KOPT-K1 (cell line): ENCODE data around the gene ANKS1A.
"Not testable (repeated sequence)": the region's sequence is repeated elsewhere in the genome, so short reads cannot be mapped to it uniquely, and the experiment has no call there.

ENCODE experiments used
- H3K27ac ChIP-seq: fragments of 200-600 bp; sonication (generic); 2 replicates; pipeline ENCODE4 v1.5.1; 2016; ENCODE audit warnings: antibody characterized with exemption, mild to moderate bottlenecking, low read depth, low read length; ENCODE audit not compliant: poor library complexity, severe bottlenecking
- H3K36me3 ChIP-seq: fragments of 200-600 bp; sonication (generic); 2 replicates; pipeline ENCODE4 v1.5.1; 2017; ENCODE audit warnings: antibody characterized with exemption, mild to moderate bottlenecking, low read length, moderate library complexity; ENCODE audit not compliant: insufficient read depth
- H3K9me3 ChIP-seq: fragments of 200-600 bp; sonication (generic); 2 replicates; pipeline ENCODE4 v1.5.1; 2017; ENCODE audit warnings: antibody characterized with exemption, low read length, mild to moderate bottlenecking; ENCODE audit not compliant: insufficient read depth, poor library complexity, severe bottlenecking

Gene ANKS1A

DNA sequence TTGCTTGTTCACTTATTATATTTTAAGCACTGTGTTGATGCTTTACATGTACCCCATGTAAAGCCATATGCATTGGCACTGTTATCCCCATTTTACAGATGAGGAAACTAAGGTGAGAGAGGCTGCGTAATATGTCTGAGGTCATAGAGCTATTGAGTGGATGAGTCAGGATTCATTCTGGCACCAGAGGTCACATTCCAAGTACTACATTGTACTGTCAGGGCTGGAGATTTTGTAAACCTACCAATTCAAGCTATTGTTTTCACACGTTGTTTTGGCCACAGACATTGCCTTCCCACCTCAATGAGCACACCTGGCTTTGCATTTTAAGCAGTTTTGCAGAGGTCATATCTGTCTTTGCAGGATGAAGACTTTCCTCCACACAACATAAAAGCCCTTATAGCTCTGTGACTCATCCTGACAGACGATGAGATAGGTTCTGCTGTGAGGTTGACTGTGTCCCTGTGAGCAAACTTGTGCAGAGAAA is 33.2 kb downstream of the ANKS1A start:
- no peaks in the 10 kb centered on the region for H3K36me3 ChIP-seq
- H3K27ac ChIP-seq = no peak overlapping the region
- no peaks in the 10 kb centered on the region for H3K9me3 ChIP-seq

GRCh38 chr6:34924831-34925625 is 36.0 kb downstream of the ANKS1A start:
- H3K36me3 ChIP-seq = no peaks in the 10 kb centered on the region
- H3K27ac ChIP-seq = no peak overlapping the region
- no peaks in the 10 kb centered on the region for H3K9me3 ChIP-seq

DNA sequence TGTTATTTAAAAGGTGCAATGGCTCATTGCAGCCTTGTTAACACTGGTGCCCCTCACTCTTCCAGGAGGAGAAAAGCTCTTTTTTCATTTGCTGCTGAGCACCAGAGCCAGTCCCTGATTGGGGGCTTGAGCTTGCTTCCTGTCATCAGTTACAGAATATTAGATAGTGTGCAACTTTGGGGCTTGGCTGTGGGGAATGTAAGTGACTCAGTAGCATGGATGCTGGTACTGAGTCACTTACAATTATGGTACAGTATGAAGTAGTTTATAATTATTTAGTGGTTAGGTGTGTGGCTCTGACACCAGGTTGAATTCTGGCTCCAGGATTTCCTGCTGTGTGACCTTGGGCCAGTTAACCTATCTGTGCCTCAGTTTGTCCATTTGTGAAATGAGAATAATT is 37.6 kb downstream of the ANKS1A start:
- Histone ChIP-seq H3K9me3 (no peaks in the 10 kb centered on the region), H3K36me3 (no peaks in the 10 kb centered on the region), H3K27ac (no peak overlapping the region)

DNA sequence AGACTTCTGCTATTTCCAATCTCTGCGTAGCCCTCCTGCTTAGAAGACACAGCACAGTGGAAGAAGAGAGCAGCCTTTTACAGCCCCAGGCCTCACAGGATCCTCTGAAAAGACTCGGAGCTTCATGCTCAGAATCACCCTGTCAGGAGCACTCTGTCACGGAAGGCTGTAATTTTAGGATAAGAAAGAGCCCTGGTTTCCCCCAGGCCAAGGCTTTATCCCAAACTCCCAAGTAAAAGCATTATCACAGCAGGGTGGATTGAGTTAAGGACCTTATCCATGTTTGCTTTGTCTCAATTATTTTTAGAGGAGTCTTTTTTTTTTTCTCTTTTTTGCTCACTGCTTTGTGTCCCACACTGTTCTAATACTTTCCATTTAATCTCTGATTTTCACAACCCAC is 39.2 kb downstream of the ANKS1A start:
- H3K9me3 ChIP-seq = no peaks in the 10 kb centered on the region
- H3K36me3 ChIP-seq = no peaks in the 10 kb centered on the region
- H3K27ac ChIP-seq = no peak overlapping the region

DNA sequence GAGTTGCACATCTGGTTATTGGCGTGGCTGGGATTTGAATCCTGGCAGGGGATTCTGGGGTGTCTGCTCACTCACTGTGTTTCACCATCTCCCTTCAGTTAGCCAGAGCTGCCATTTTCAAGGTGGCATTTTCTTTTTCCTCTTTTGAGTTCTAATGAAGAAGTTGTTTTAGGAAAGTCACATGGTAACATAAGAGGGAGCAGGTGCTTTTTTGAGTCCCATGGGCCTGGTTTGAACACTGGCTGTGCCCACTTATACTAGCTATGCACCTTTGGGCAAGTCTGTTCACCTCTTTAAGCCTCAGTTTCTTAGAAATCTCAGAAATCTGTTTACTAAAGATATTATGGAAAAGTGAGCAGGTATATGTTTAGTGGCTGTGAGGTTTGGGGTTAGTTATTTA is 39.6 kb downstream of the ANKS1A start:
- Histone ChIP-seq H3K27ac (no peak overlapping the region), H3K36me3 (no peaks in the 10 kb centered on the region), H3K9me3 (no peaks in the 10 kb centered on the region)

DNA sequence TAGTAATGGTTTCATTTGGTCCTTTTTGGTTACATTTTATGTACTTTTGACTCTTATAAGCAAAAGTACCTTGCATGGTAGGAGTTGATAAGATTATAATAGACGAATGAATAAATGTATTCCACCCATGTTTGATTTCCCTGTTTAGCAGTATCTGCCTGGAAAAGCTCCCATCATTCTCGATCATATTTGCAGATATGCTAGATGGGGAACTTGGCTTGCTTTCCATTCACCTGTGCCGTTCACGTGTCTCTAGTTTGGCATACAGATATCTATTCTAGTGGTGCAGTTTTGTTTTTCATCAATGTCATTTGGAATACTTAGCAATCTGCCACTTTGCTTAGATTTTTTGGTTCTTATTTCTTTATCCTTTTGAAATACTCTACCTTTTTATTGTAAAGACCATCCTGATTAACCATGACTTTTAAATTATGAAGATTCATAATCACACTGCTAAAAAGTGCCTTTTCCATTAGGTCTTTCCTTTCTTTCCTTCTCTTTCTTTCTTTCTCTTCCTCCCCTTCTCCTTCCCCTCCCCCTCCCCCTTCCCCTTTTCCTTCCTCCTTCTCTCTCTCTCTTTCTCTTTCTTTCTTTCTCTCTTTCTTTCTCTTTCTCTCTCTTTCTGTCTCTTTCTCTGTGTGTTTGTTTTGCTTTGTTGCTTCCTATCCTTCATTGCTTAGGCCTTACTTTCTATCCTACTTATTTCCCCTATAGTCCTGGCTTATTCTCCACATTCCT is 40.4 kb downstream of the ANKS1A start:
- Histone ChIP-seq H3K9me3 (no peaks in the 10 kb centered on the region), H3K27ac (no peak overlapping the region), H3K36me3 (no peaks in the 10 kb centered on the region)

DNA sequence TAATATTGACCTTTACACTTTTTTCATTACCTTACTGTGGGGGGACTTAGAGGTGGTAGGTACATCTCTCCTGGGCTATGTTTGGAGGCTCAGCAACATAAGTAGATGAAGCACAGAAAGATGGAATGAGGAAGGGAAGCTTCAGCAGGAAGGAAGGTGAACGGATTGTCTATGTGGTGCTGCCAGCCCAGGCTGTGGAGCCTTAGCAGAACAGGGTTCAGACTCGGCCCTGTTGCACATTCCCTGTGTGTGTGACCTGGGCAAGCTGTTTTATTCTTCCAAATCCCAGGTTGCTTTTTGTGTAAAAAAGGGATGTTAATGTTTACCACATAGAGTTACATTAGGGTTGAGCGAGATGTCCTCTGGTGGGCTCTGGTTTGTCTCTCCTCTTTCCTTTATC is 41.2 kb downstream of the ANKS1A start:
- no peak overlapping the region for H3K27ac ChIP-seq
- H3K36me3 ChIP-seq = no peaks in the 10 kb centered on the region
- no peaks in the 10 kb centered on the region for H3K9me3 ChIP-seq

DNA sequence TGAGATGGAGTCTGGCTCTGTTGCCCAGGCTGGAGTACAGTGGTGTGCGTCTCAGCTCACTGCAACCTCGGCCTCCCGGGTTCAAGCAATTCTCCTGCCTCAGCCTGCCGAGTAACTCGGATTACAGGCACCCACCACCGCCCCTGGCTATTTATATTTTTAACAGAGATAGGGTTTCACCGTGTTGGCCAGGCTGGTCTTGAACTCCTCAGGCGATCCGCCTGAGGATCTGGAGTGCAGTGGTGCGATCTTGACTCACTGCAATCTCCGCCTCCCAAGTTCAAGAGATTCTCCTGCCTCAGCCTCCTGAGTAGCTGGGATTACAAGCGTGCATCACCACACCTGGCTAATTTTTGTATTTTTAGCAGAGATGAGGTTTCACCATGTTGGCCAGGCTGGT is 43.1 kb downstream of the ANKS1A start:
- not testable (repeated sequence) for H3K36me3 ChIP-seq, H3K9me3 ChIP-seq, H3K27ac ChIP-seq

DNA sequence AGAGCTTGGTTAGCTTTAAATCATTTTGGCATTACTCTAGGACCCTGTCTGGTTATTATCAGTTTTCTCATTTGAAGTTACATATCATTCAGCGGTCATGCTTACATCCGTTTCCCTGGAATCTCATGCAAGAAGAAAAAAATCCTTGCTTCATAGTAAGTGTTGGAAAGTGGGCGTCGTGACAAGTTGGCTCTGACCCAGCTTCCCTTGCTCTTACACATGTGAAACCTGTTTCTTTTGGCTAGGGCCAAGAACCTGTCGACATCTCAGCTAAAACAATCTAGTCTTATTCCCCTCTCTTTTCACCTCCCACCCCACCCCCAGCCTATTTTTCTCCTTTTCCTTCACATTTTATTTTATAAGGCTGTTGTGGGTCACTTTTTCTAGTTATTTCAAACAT is 45.5 kb downstream of the ANKS1A start:
- H3K9me3 ChIP-seq = no peaks in the 10 kb centered on the region
- no peak overlapping the region for H3K27ac ChIP-seq
- H3K36me3 ChIP-seq = no peaks in the 10 kb centered on the region

GRCh38 chr6:34938268-34938667 is 49.2 kb downstream of the ANKS1A start:
- Histone ChIP-seq H3K36me3 (no peaks in the 10 kb centered on the region), H3K27ac (no peak overlapping the region), H3K9me3 (no peaks in the 10 kb centered on the region)

DNA sequence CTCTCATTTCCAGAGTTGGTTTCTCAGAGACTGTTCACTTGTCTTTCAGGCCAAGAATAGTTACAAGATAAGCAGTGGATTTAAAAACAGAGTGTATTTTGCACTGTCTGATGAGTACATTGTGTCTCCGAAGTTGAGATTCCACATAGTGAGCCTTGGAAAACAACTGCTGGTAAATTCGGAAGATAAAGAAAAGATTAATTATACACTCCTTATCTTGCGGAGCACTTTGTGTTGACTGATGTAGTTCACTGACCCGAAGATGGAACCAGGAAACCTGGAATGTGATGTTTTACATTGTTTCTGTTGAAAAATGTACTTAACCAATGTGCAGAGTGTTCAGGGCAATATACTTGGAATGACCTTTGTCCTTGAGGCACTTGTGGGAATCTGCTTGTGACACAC is 51.0 kb downstream of the ANKS1A start:
- Histone ChIP-seq H3K36me3 (no peaks in the 10 kb centered on the region), H3K27ac (no peak overlapping the region), H3K9me3 (peaks cover 6% of the 10 kb centered on the region)

- H3K36me3 ChIP-seq = no peaks in the 10 kb centered on the region
- H3K9me3 ChIP-seq = peaks cover 6% of the 10 kb centered on the region
- no peak overlapping the region for H3K27ac ChIP-seq
These were observed 52.4 kb downstream of the ANKS1A start for GRCh38 chr6:34941421-34941820.

DNA sequence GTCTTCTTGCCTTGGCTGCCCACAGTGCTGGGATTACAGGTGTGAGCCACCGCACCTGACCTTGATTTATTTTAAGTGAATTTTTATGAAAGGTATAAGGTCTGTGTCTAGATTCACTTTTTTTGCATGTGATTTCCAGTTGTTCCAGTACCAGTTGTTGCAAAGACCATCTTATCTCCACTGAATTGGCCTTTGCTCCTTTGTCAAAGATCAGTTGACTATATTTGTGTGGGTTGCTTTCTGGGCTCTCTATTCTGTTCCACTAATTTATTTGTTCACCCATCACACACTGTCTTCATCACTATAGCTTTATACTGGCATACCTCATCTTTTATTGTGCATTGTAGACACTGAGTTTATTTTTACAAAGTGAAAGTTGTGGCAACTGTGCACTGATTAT is 56.3 kb downstream of the ANKS1A start:
- peaks cover 6% of the 10 kb centered on the region for H3K9me3 ChIP-seq
- H3K27ac ChIP-seq = no peak overlapping the region
- no peaks in the 10 kb centered on the region for H3K36me3 ChIP-seq

DNA sequence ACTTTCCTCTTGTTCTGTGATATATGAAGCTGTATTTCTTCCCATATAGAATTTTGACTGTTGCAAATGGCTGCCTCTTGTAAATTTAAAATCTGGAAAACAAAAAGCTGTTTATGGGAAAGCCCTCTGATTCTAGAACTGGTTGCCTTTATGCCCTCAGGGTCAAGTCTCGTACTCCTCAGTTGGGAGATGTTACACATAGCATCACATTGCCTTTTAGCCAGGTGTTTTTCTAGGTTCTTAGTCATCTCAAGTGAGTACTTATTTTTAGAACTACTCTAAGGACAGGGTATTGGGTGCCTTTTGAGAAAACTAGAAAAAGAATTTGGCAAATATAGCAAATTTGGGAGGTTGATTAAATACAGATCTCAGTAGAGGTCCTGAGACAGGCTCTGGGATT is 58.5 kb downstream of the ANKS1A start:
- no peaks in the 10 kb centered on the region for H3K36me3 ChIP-seq
- H3K27ac ChIP-seq = no peak overlapping the region
- peaks cover 6% of the 10 kb centered on the region for H3K9me3 ChIP-seq

DNA sequence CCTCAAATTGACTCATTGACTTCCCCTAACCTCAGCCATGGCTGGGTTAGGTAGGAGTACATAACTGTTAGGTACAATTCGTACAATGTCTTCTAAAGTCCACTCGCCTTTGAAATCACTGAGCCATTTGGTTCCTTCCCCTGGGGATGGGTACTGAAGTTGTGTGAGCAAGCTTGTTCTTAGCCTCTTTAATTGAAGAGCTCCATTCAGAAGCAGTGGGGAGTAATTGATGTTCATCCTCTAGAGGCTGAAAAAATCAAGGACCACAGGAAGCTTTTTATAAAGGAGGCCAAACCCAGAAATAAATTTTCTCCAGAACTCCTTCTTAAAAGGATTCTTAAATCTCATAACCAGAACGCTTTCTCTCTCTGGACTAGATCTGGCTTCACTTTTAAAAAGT is 60.6 kb downstream of the ANKS1A start:
- Histone ChIP-seq H3K27ac (no peak overlapping the region), H3K9me3 (peaks cover 2% of the 10 kb centered on the region), H3K36me3 (no peaks in the 10 kb centered on the region)

DNA sequence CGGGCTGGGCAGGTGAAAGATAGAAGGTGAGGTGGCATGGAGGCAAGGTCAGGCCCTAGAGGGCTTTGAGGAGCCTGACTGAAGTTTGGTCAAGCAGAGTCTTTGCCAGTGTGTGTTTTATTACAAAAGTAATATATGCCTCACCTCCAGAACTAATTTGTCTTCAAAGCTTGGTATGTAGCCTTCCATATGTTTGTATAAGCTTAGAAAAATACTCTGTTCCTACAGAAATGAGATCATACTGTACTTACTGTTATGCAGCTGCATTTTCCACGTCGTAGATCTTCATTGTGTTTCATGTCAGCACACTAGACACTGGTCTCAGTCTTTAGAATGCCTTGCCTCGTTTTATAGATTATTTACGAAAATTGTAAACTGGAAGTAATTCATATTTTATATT is 61.8 kb downstream of the ANKS1A start:
- Histone ChIP-seq H3K27ac (no peak overlapping the region), H3K9me3 (no peaks in the 10 kb centered on the region), H3K36me3 (no peaks in the 10 kb centered on the region)
